GM10847 (cell line): ENCODE data around the gene C16orf95.

Experiments
- POLR2A ChIP-seq: IDR thresholded peaks from 2 replicates; pipeline ENCODE4 v1.6.1; 2011; ENCODE audit not compliant: insufficient read length; ENCODE audit errors: extremely low read depth

The C16orf95 gene

GRCh38 chr16:87316450-87316922 lies 706 bp downstream of the C16orf95 start:
- TF ChIP-seq POLR2A, result no peak

GRCh38 chr16:87314990-87315420 lies 2.2 kb downstream of the C16orf95 start:
- no peak for TF ChIP-seq POLR2A

GRCh38 chr16:87312008-87312407 lies 5.2 kb downstream of the C16orf95 start:
- no peak for TF ChIP-seq POLR2A

- no peak for TF ChIP-seq POLR2A
Measured at GRCh38 chr16:87311387-87311786, 5.8 kb downstream of the C16orf95 start.

- TF ChIP-seq POLR2A, result no peak
Measured at GRCh38 chr16:87310610-87311009, 6.6 kb downstream of the C16orf95 start.

- no peak for TF ChIP-seq POLR2A
Measured at GRCh38 chr16:87309620-87310525, 7.3 kb downstream of the C16orf95 start.

GRCh38 chr16:87308826-87309225 lies 8.4 kb downstream of the C16orf95 start:
- no peak for TF ChIP-seq POLR2A

GRCh38 chr16:87306516-87306915 lies 10.7 kb downstream of the C16orf95 start:
- no peak for TF ChIP-seq POLR2A

- no peak for TF ChIP-seq POLR2A
Measured at GRCh38 chr16:87305505-87306391, 11.4 kb downstream of the C16orf95 start.

GRCh38 chr16:87304951-87305350 lies 12.2 kb downstream of the C16orf95 start:
- no peak for TF ChIP-seq POLR2A

- no peak for TF ChIP-seq POLR2A
Measured at GRCh38 chr16:87303962-87304521, 13.2 kb downstream of the C16orf95 start.

GRCh38 chr16:87303431-87303930 lies 13.7 kb downstream of the C16orf95 start:
- TF ChIP-seq POLR2A, result no peak

GRCh38 chr16:87298857-87299465 lies 18.2 kb downstream of the C16orf95 start:
- no peak for TF ChIP-seq POLR2A

- no peak for TF ChIP-seq POLR2A
Measured at GRCh38 chr16:87297918-87298631, 19.1 kb downstream of the C16orf95 start.
